Peyer's patch (tissue), 4 donors: ENCODE data around the gene IFRD1. TPM values are rescaled to one million over a fixed set of nuclear protein-coding genes. Genes with fewer than 3 reads are reported as not detected.

Experiments used
- DNase-seq, 3 donors: peaks; one replicate each; pipeline ENCODE4 v3.0.0-alpha.2; 2017 to 2019
- H3K27ac ChIP-seq, 4 donors: fragments of 200-600 bp; sonication (generic); one replicate each; pipeline ENCODE4 v1.5.1; 2016 to 2019
- H3K27me3 ChIP-seq, 2 donors: fragments of 200-600 bp; sonication (generic); one replicate each; pipeline ENCODE4 v1.5.1; 2019
- H3K36me3 ChIP-seq, 3 donors: fragments of 200-600 bp; sonication (generic); one replicate each; pipeline ENCODE4 v1.5.1; 2016 to 2019
- H3K4me1 ChIP-seq, 4 donors: fragments of 200-600 bp; sonication (generic); one replicate each; pipeline ENCODE4 v1.5.1; 2016 to 2019
- H3K4me3 ChIP-seq, 4 donors: fragments of 200-600 bp; sonication (generic); 1 replicate in 3 of 4; 2 replicates in 1 of 4; pipeline ENCODE4 v1.5.1; 2016 to 2019; ENCODE audit warnings: mild to moderate bottlenecking in 1 of 4
- H3K9me3 ChIP-seq, 4 donors: fragments of 200-600 bp; sonication (generic); one replicate each; pipeline ENCODE4 v1.5.1; 2016 to 2019; ENCODE audit warnings: mild to moderate bottlenecking in 1 of 4
- POLR2A ChIP-seq, 2 donors: fragments of 450-650 bp; IDR thresholded peaks; one replicate each; pipeline ENCODE4 v1.5.1; 2017; ENCODE audit warnings: antibody characterized with exemption in 2 of 2, mild to moderate bottlenecking in 2 of 2, moderate library complexity in 2 of 2
- total RNA-seq, 4 donors: library from RNA; depleted of rRNA; stranded (reverse); fragments of >200 nt; gene quantifications; one replicate each; pipeline ENCODE4 v1.1.0, GENCODE V29; 2016
- TF ChIP-seq, protein P1 (sequence below), 6 experiments: fragments of 450-650 bp in 4 of 6; fragments of 200-600 bp in 2 of 6; sonication (generic) in 1 of 6; IDR thresholded peaks; one replicate each; pipeline ENCODE4 v1.5.1; 2017 to 2019; ENCODE audit warnings: antibody characterized with exemption in 6 of 6, mild to moderate bottlenecking in 3 of 6, moderate library complexity in 1 of 6

IFRD1 gene, protein sequence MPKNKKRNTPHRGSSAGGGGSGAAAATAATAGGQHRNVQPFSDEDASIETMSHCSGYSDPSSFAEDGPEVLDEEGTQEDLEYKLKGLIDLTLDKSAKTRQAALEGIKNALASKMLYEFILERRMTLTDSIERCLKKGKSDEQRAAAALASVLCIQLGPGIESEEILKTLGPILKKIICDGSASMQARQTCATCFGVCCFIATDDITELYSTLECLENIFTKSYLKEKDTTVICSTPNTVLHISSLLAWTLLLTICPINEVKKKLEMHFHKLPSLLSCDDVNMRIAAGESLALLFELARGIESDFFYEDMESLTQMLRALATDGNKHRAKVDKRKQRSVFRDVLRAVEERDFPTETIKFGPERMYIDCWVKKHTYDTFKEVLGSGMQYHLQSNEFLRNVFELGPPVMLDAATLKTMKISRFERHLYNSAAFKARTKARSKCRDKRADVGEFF
- total RNA-seq: 100 to 1,000 TPM in 1 of 4 donors, 10 to 100 TPM in 3; 52.0 to 109 (median 60.7) TPM

DNA sequence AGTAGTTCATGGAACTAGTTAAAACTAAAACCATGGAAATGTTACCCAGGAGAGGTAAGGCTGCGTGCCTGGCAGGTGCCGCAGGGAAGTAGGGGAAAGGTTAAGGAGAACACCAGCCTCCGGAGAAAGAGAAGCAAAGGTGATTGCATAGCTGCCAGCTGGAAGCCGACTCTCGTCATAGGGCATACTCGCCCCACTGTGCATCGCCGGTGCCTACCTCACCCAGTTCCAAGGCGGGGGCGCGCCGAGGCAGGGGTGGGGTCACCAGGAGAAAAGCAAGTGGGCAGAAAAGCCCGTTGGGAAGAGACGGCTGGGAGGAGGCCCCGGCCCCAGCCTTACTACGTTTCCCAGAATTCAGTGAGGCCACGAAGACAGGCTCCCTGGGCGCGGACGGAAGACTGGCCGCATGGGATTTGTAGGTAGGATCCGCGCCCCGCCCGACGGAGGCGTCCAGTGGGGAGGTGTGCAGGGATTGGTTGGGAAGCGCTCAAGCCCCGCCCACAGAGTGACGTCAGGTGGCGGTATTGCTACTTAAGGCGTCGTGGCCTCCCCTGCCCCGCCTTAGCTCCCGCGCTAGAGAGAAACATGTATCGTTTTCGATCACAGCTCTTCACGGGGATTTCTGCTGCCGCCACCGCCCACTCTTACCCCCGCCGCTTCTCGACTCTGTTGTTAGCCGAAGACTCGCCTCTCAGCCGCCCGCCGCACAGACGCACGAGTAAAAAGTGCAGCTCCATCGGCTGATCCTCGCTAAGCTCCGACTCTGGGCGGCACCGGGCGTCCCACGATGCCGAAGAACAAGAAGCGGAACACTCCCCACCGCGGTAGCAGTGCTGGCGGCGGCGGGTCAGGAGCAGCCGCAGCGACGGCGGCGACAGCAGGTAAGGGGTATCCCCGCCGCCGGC is at the start of gene IFRD1:
Gene IFRD1 (plus strand): TSS at position 559 of the 905 bp plus-strand sequence. CDS start 229 bp downstream, at position 788.
- no peaks in the 10 kb centered on the region for H3K36me3 ChIP-seq
- TF ChIP-seq POLR2A (IDR thresholded peaks at IDR 0.05): peak; percentile 98 to 99
- TF ChIP-seq, protein P1, sequence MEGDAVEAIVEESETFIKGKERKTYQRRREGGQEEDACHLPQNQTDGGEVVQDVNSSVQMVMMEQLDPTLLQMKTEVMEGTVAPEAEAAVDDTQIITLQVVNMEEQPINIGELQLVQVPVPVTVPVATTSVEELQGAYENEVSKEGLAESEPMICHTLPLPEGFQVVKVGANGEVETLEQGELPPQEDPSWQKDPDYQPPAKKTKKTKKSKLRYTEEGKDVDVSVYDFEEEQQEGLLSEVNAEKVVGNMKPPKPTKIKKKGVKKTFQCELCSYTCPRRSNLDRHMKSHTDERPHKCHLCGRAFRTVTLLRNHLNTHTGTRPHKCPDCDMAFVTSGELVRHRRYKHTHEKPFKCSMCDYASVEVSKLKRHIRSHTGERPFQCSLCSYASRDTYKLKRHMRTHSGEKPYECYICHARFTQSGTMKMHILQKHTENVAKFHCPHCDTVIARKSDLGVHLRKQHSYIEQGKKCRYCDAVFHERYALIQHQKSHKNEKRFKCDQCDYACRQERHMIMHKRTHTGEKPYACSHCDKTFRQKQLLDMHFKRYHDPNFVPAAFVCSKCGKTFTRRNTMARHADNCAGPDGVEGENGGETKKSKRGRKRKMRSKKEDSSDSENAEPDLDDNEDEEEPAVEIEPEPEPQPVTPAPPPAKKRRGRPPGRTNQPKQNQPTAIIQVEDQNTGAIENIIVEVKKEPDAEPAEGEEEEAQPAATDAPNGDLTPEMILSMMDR (IDR thresholded peaks at IDR 0.05): no peak

DNA sequence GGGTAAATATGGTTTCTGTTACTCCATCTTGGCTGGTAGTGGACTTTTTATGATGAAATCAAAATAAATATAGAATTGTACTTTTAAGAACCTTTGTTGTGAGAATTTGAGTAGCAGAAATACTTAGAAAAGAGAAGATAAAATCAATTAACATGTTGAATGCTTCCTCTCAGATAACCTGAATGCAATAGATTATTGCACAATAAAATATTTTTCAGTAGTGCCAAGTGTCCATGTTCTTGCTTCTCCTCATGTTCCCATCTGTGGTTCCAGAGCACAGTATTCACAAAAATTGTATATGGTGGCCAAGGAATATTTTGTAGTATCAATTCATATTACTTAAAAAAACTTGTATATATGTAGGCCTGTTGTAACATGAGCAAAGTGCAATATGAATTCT is 45.9 kb upstream of the IFRD1 start:
- Histone ChIP-seq H3K9me3 (no peaks in the 10 kb centered on the region), H3K27me3 (no peaks in the 10 kb centered on the region), H3K4me1 (no peaks in the 10 kb centered on the region), H3K27ac (no peak overlapping the region), H3K36me3 (no peaks in the 10 kb centered on the region), H3K4me3 (no peak overlapping the region)
- no peak for DNase-seq
- TF ChIP-seq POLR2A (IDR thresholded peaks at IDR 0.05): no peak
- TF ChIP-seq, protein P1 (IDR thresholded peaks at IDR 0.05): no peak

More for the DNA sequence above, at the start of gene IFRD1:
- Histone ChIP-seq H3K9me3 (no peaks in the 10 kb centered on the region), H3K27ac (peak within 1 kb of the TSS; percentile 97 to 100 (median 98)), H3K4me1 (peaks cover 0 to 33% (median 4%) of the 10 kb centered on the region in 4 donors), H3K4me3 (peak within 1 kb of the TSS; percentile 79 to 99 (median 98)), H3K27me3 (no peaks in the 10 kb centered on the region)
- peak; percentile 99 to 100 (median 100) for DNase-seq

DNA sequence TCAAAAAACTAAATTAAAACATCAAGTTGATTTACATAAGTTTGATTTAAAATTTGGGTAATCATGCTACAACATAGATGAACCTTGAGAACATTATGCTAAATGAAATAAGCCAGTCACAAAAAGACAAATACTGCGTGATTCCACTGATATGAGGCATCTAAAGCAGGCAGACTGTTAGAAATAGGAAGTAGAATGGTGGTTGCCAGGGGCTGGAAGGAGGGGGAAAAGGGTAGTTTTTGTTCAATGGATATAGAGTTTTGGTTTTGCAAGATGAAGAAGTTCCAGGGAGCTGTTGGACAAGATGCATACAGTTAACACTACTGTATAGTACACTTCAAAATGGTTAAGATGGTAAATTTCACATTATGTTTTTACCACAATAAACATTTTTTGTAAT is 45.0 kb upstream of the IFRD1 start:
- Histone ChIP-seq H3K9me3 (no peaks in the 10 kb centered on the region), H3K27ac (no peak overlapping the region), H3K27me3 (no peaks in the 10 kb centered on the region), H3K4me1 (no peaks in the 10 kb centered on the region), H3K4me3 (no peak overlapping the region), H3K36me3 (no peaks in the 10 kb centered on the region)
- DNase-seq: no peak
- TF ChIP-seq POLR2A (IDR thresholded peaks at IDR 0.05): no peak

DNA sequence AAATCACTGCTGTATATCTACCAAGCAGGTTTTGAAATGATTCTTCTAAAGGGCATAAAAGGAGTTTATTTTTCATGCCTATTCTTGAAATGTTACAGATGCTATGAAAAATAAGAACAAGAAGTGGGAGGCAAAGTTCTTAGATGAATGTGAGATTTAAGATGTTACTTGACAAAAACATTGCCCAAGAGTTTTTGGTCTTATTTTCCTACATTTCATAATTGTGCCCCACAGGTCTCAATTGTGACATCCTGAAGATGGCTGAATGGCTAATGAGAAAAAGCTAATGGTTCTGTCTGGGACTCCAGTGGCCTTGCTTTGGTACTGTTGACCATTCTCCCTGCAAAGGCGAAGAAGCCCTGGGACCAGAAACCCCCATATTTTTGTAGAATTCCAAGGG is 43.0 kb upstream of the IFRD1 start:
- Histone ChIP-seq H3K9me3 (no peaks in the 10 kb centered on the region), H3K4me1 (no peaks in the 10 kb centered on the region), H3K4me3 (no peak overlapping the region), H3K27me3 (no peaks in the 10 kb centered on the region), H3K27ac (no peak overlapping the region), H3K36me3 (no peaks in the 10 kb centered on the region)
- TF ChIP-seq, protein P1 (IDR thresholded peaks at IDR 0.05): no peak
- DNase-seq: no peak

DNA sequence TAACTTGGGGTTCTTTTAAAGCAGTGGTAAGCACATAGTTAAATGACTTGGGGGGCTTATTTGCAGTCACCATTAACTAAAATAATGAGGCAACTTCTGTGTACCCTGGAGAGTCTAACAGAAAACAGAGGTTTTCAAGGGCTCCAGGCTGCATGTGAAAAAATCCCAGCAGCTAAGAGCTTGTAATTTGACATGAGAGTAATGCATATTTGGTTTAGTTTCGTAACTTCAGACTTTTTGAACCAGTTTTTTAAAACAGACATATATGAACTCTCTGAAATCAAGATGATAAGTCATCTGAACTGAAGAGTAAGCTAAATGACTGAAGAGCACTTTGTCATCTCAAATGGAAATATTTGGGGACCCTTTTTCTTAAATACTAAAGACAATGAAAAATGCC is 40.2 kb upstream of the IFRD1 start:
- Histone ChIP-seq H3K4me1 (no peaks in the 10 kb centered on the region), H3K4me3 (no peak overlapping the region)
- TF ChIP-seq, protein P1 (IDR thresholded peaks at IDR 0.05): no peak
- TF ChIP-seq POLR2A (IDR thresholded peaks at IDR 0.05): no peak

More for the DNA sequence above, 40.2 kb upstream of the IFRD1 start:
- Histone ChIP-seq H3K9me3 (no peaks in the 10 kb centered on the region), H3K36me3 (no peaks in the 10 kb centered on the region), H3K27ac (no peak overlapping the region), H3K27me3 (no peaks in the 10 kb centered on the region)
- no peak for DNase-seq
